ENCODE results near the gene RHEX.

GRCh38 chr1:206106328-206107167, 53.6 kb downstream of the RHEX start:
- TF ChIP-seq CTCF (IDR thresholded peaks at IDR 0.05), result peak; percentile 62 to 95 (median 88)
- TF ChIP-seq POLR2AphosphoS5 (IDR thresholded peaks at IDR 0.05), result peak; percentile 71
